ENCODE results near the gene PTPDC1.
"Not testable (repeated sequence)": the region's sequence is repeated elsewhere in the genome, so short reads cannot be mapped to it uniquely, and the experiment has no call there.

PTPDC1 gene

GRCh38 chr9:94094219-94095145, 10.2 kb downstream of the PTPDC1 start:
- DNase-seq, result not testable (repeated sequence)

GRCh38 chr9:94096819-94097577, 12.7 kb downstream of the PTPDC1 start:
- no peak for DNase-seq

GRCh38 chr9:94097788-94098414, 13.6 kb downstream of the PTPDC1 start:
- no peak for DNase-seq

GRCh38 chr9:94100152-94100879, 16.1 kb downstream of the PTPDC1 start:
- no peak for DNase-seq

- no peak for DNase-seq
These were observed 17.0 kb downstream of the PTPDC1 start for GRCh38 chr9:94101162-94101853.

- no peak for DNase-seq
These were observed 24.3 kb downstream of the PTPDC1 start for GRCh38 chr9:94108584-94108983.

GRCh38 chr9:94110821-94111252, 26.6 kb downstream of the PTPDC1 start:
- no peak for DNase-seq

- DNase-seq, result no peak
These were observed 27.2 kb downstream of the PTPDC1 start for GRCh38 chr9:94111446-94111845.

GRCh38 chr9:94112716-94113465, 28.6 kb downstream of the PTPDC1 start:
- DNase-seq, result no peak

GRCh38 chr9:94120088-94120487, 35.8 kb downstream of the PTPDC1 start:
- not testable (repeated sequence) for DNase-seq

GRCh38 chr9:94120854-94121376, 36.7 kb downstream of the PTPDC1 start:
- no peak for DNase-seq

GRCh38 chr9:94126844-94127243, 42.6 kb downstream of the PTPDC1 start:
- DNase-seq, result no peak

GRCh38 chr9:94127806-94128205, 43.5 kb downstream of the PTPDC1 start:
- no peak for DNase-seq

GRCh38 chr9:94128580-94128979, 44.3 kb downstream of the PTPDC1 start:
- DNase-seq, result no peak

- no peak for DNase-seq
These were observed 50.4 kb downstream of the PTPDC1 start for GRCh38 chr9:94134629-94135028.

- DNase-seq, result no peak
These were observed 51.0 kb downstream of the PTPDC1 start for GRCh38 chr9:94135222-94135621.

- no peak for DNase-seq
These were observed 55.6 kb downstream of the PTPDC1 start for GRCh38 chr9:94139672-94140417.

- DNase-seq, result no peak
These were observed 56.1 kb downstream of the PTPDC1 start for GRCh38 chr9:94140418-94140780.

- no peak for DNase-seq
These were observed 56.8 kb downstream of the PTPDC1 start for GRCh38 chr9:94140791-94141790.

All from NCI-H1436 treated with DMSO at 0.1 percent for 48 hours (cell line).